Glutamatergic neuron (in vitro differentiated cells): ENCODE data around the gene CBLC. TPM values are rescaled to one million over a fixed set of nuclear protein-coding genes. Genes with fewer than 3 reads are reported as not detected.
A peak's percentile ranks its signal among the peaks of the same experiment; 100 is the strongest.

Experiments used
- DNase-seq: peaks from one replicate; pipeline ENCODE4 v3.0.0; 2022
- H3K27ac Mint-ChIP-seq: one replicate; pipeline ENCODE4 v1.8.0; 2020; ENCODE audit warnings: mild to moderate bottlenecking, mixed read lengths, inconsistent platforms; ENCODE audit not compliant: unreplicated experiment
- H3K27me3 Mint-ChIP-seq: one replicate; pipeline ENCODE4 v1.8.0; 2020; ENCODE audit warnings: mild to moderate bottlenecking, moderate library complexity, mixed read lengths, inconsistent platforms; ENCODE audit not compliant: unreplicated experiment
- H3K36me3 Mint-ChIP-seq: one replicate; pipeline ENCODE4 v1.8.0; 2020; ENCODE audit warnings: mild to moderate bottlenecking, mixed read lengths, inconsistent platforms; ENCODE audit not compliant: unreplicated experiment
- H3K4me1 Mint-ChIP-seq: one replicate; pipeline ENCODE4 v1.8.0; 2020; ENCODE audit warnings: mild to moderate bottlenecking, low read depth, mixed read lengths, inconsistent platforms; ENCODE audit not compliant: unreplicated experiment
- H3K4me3 Mint-ChIP-seq: one replicate; pipeline ENCODE4 v1.8.0; 2020; ENCODE audit warnings: mild to moderate bottlenecking, mixed read lengths, inconsistent platforms; ENCODE audit not compliant: unreplicated experiment
- H3K9me3 Mint-ChIP-seq: one replicate; pipeline ENCODE4 v1.8.0; 2020; ENCODE audit warnings: mild to moderate bottlenecking, moderate library complexity, mixed read lengths, inconsistent platforms; ENCODE audit not compliant: unreplicated experiment
- CTCF ChIP-seq: fragments of 200-600 bp; sonication (generic); IDR thresholded peaks from one replicate; pipeline ENCODE4 v1.5.0; 2021; ENCODE audit not compliant: partially characterized antibody, unreplicated experiment
- total RNA-seq: library from RNA; stranded (reverse); fragmentation: NEBNext Ultra II Directional; extraction: Animal tissue kit (Norgen Biotek cat#: 25700); gene quantifications from one replicate; pipeline ENCODE4 v1.2.1, GENCODE V29; 2021; ENCODE audit not compliant: unreplicated experiment

CBLC gene
- total RNA-seq, 1 donor from 2014 or later = not detected

GRCh38 chr19:44795398-44795987 is 17.8 kb downstream of the CBLC start:
- H3K4me3 Mint-ChIP-seq = no peak overlapping the region

GRCh38 chr19:44796701-44797115 is 19.0 kb downstream of the CBLC start:
- peaks cover 3% of the 10 kb centered on the region for H3K9me3 Mint-ChIP-seq
- H3K4me1 Mint-ChIP-seq = peaks cover 5% of the 10 kb centered on the region
- H3K27me3 Mint-ChIP-seq = peaks cover 7% of the 10 kb centered on the region
- DNase-seq = peak; percentile 52
- peak overlapping the region; percentile 68 for H3K27ac Mint-ChIP-seq
- no peak overlapping the region for H3K4me3 Mint-ChIP-seq
- no peaks in the 10 kb centered on the region for H3K36me3 Mint-ChIP-seq
- no peak for TF ChIP-seq CTCF

More at GRCh38 chr19:44795398-44795987, 17.8 kb downstream of the CBLC start:
- Mint-ChIP-seq H3K36me3 (no peaks in the 10 kb centered on the region), H3K27me3 (peaks cover 7% of the 10 kb centered on the region), H3K27ac (no peak overlapping the region), H3K4me1 (peaks cover 5% of the 10 kb centered on the region), H3K9me3 (peaks cover 3% of the 10 kb centered on the region)
- TF ChIP-seq CTCF = no peak
- no peak for DNase-seq

- Mint-ChIP-seq H3K4me1 (peaks cover 5% of the 10 kb centered on the region), H3K4me3 (no peak overlapping the region), H3K27ac (no peak overlapping the region), H3K36me3 (no peaks in the 10 kb centered on the region), H3K27me3 (peaks cover 7% of the 10 kb centered on the region), H3K9me3 (peaks cover 3% of the 10 kb centered on the region)
- DNase-seq = no peak
- TF ChIP-seq CTCF = no peak
These were observed 22.1 kb downstream of the CBLC start for GRCh38 chr19:44799627-44800346.

- Mint-ChIP-seq H3K4me3 (no peak overlapping the region), H3K9me3 (peaks cover 3% of the 10 kb centered on the region), H3K36me3 (no peaks in the 10 kb centered on the region), H3K27ac (no peak overlapping the region), H3K4me1 (peaks cover 5% of the 10 kb centered on the region), H3K27me3 (peaks cover 7% of the 10 kb centered on the region)
- TF ChIP-seq CTCF = peak; percentile 90
- peak; percentile 96 for DNase-seq
These were observed 22.8 kb downstream of the CBLC start for GRCh38 chr19:44800461-44800860.
